ENCODE measurements around the gene IFFO2. TPM values are rescaled to one million over a fixed set of nuclear protein-coding genes. Genes with fewer than 3 reads are reported as not detected.
A peak's percentile ranks its signal among the peaks of the same experiment; 100 is the strongest.

The IFFO2 gene
- total and polyA plus RNA-seq, 2 of the 13 experiments (the other 11 are each of a cell fraction or from before 2014, with no cell fraction given) = 7.3 to 16.7 TPM

DNA sequence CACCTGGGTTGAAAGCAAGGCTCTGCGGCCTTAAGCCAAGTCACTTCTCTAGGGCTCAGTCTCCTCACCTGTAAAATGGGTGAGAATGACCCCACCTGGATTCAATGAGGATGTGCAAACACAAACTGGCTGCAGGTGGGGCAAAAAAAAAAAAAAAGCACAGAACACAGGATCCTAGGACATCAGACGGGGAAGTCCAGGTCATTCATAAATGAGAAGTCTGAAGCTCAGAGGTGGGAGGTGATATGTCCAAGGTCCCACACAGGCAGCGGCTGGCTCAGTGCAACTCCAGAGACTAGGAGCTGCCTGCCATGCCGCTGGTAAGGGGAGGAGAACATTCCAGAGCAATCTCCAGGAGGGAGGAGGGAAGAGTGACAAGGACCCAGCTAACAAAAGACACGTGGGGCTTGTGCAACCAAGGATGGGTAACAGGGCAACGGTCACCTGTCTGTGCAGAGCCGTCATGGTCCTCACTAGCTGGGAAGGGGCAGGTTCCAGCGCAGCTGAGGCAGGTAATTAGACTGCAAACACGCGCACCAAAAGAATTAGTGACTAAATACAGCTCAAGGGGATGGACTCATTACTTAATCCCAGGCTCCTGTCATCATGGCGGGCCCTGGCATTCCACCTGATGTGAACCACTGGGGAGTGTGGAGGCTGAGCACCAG, 19.5 kb downstream of the IFFO2 start (continued):
- TF ChIP-seq ZNF343 (CRISPR knock-in tag; IDR thresholded peaks at IDR 0.05) (0 out of 2 replicates have a peak, but pooled peaks have one; percentile 16), MBNL3 (CRISPR knock-in tag; conservative IDR thresholded peaks at IDR 0.05) (no peak), ZSCAN20 (CRISPR knock-in tag; IDR thresholded peaks at IDR 0.05; ENCODE audit: borderline replicate concordance) (no peak), ARNT (IDR thresholded peaks at IDR 0.05) (no peak), BATF2 (CRISPR knock-in tag; IDR thresholded peaks at IDR 0.05) (no peak), NCOR1 (IDR thresholded peaks at IDR 0.05; ENCODE audit: borderline replicate concordance, low read length) (peak; percentile 73), SALL2 (CRISPR knock-in tag; IDR thresholded peaks at IDR 0.05) (no peak), ZNF281 (CRISPR knock-in tag; IDR thresholded peaks at IDR 0.05; ENCODE audit: borderline replicate concordance) (no peak), HINFP (CRISPR knock-in tag; IDR thresholded peaks at IDR 0.05; ENCODE audit: low read depth) (peak; percentile 83; the same call in 1 of the 2 replicates), RORA (CRISPR knock-in tag; IDR thresholded peaks at IDR 0.05) (no peak), SIX1 (CRISPR knock-in tag; IDR thresholded peaks at IDR 0.05; ENCODE audit: borderline replicate concordance) (no peak), NFE2 (CRISPR knock-in tag; IDR thresholded peaks at IDR 0.05) (no peak), ZFP82 (CRISPR knock-in tag; IDR thresholded peaks at IDR 0.05; ENCODE audit: borderline replicate concordance) (no peak)
- TF ChIP-seq, protein P1, sequence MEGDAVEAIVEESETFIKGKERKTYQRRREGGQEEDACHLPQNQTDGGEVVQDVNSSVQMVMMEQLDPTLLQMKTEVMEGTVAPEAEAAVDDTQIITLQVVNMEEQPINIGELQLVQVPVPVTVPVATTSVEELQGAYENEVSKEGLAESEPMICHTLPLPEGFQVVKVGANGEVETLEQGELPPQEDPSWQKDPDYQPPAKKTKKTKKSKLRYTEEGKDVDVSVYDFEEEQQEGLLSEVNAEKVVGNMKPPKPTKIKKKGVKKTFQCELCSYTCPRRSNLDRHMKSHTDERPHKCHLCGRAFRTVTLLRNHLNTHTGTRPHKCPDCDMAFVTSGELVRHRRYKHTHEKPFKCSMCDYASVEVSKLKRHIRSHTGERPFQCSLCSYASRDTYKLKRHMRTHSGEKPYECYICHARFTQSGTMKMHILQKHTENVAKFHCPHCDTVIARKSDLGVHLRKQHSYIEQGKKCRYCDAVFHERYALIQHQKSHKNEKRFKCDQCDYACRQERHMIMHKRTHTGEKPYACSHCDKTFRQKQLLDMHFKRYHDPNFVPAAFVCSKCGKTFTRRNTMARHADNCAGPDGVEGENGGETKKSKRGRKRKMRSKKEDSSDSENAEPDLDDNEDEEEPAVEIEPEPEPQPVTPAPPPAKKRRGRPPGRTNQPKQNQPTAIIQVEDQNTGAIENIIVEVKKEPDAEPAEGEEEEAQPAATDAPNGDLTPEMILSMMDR (CRISPR knock-in tag; IDR thresholded peaks at IDR 0.05) = no peak
